Fibroblast of mammary gland (primary cell): Measurements from ENCODE around the gene CACNB2.

Source experiments
- DNase-seq: peaks from one replicate; pipeline ENCODE4 v3.0.0-alpha.2; 2010; ENCODE audit warnings: low read depth
- H3K4me3 ChIP-seq: 2 replicates; pipeline ENCODE4 v1.5.1; 2011; ENCODE audit warnings: low read depth, mild to moderate bottlenecking, low read length, moderate library complexity; ENCODE audit not compliant: control insufficient read depth
- CTCF ChIP-seq: conservative IDR thresholded peaks from 2 replicates; pipeline ENCODE4 v1.5.1; 2011; ENCODE audit warnings: low read depth, low read length, inconsistent platforms; ENCODE audit not compliant: control insufficient read depth, insufficient read depth

CACNB2 gene

GRCh38 chr10:18303851-18304801, 163.9 kb downstream of the CACNB2 start:
- no peak overlapping the region for H3K4me3 ChIP-seq
- no peak for DNase-seq
- TF ChIP-seq CTCF, result no peak

GRCh38 chr10:18306031-18306430, 165.8 kb downstream of the CACNB2 start:
- no peak for TF ChIP-seq CTCF
- no peak for DNase-seq
- no peak overlapping the region for H3K4me3 ChIP-seq

- TF ChIP-seq CTCF, result no peak
- H3K4me3 ChIP-seq, result no peak overlapping the region
- DNase-seq, result peak; percentile 33
Measured at GRCh38 chr10:18308600-18308999, 168.4 kb downstream of the CACNB2 start.

- no peak for DNase-seq
- H3K4me3 ChIP-seq, result no peak overlapping the region
- no peak for TF ChIP-seq CTCF
Measured at GRCh38 chr10:18310761-18311160, 170.5 kb downstream of the CACNB2 start.

- DNase-seq, result peak; percentile 80
Measured at GRCh38 chr10:18312374-18313139, 172.3 kb downstream of the CACNB2 start.

GRCh38 chr10:18313140-18313530, 172.9 kb downstream of the CACNB2 start:
- no peak for TF ChIP-seq CTCF

More at GRCh38 chr10:18312374-18313139, 172.3 kb downstream of the CACNB2 start:
- no peak overlapping the region for H3K4me3 ChIP-seq
- peak; percentile 64 for TF ChIP-seq CTCF

More at GRCh38 chr10:18313140-18313530, 172.9 kb downstream of the CACNB2 start:
- DNase-seq, result no peak
- H3K4me3 ChIP-seq, result no peak overlapping the region
